GM12873 (cell line): ENCODE data around the gene PUS3.

Experiments used
- TF ChIP-seq, protein P1 (sequence below): IDR thresholded peaks from 2 replicates; pipeline ENCODE4 v1.5.1; 2012; ENCODE audit warnings: low read depth, mild to moderate bottlenecking, moderate library complexity, low read length, control low read depth; ENCODE audit not compliant: insufficient read depth; ENCODE audit errors: missing control alignments

PUS3 gene

DNA sequence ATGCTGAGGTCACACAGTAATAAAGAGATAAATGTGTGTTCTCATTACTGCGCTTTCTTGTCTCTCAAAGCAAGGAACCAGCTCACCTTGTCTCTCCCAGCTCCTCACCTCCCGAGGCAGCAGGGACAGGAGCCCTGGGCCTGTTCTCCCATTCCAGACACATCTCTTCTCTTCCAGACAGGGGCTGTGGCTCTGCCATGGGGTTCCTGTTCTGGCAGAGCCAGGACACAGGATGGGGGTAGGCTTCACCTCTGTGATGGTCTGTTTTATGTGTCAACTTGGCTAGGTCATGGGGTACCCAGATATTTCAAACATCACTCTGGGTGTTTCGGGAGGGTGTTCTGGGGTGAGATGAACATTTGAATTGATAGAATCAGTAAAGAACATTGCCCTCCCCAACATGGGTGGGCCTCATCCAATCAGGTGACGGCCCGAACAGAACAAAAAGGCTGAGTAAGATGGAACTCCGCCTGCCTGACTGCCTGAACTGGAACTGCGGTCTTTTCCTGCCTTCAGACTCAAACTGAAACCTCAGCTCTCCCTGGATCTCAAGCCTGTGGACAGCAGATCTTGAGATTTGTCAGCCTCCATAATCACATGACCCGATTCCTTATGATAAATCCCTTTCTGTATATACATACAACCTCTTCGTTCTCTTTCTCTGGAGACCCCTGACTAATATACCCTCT, 40.8 kb upstream of the PUS3 start:
- TF ChIP-seq, protein P1, sequence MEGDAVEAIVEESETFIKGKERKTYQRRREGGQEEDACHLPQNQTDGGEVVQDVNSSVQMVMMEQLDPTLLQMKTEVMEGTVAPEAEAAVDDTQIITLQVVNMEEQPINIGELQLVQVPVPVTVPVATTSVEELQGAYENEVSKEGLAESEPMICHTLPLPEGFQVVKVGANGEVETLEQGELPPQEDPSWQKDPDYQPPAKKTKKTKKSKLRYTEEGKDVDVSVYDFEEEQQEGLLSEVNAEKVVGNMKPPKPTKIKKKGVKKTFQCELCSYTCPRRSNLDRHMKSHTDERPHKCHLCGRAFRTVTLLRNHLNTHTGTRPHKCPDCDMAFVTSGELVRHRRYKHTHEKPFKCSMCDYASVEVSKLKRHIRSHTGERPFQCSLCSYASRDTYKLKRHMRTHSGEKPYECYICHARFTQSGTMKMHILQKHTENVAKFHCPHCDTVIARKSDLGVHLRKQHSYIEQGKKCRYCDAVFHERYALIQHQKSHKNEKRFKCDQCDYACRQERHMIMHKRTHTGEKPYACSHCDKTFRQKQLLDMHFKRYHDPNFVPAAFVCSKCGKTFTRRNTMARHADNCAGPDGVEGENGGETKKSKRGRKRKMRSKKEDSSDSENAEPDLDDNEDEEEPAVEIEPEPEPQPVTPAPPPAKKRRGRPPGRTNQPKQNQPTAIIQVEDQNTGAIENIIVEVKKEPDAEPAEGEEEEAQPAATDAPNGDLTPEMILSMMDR, result no peak

DNA sequence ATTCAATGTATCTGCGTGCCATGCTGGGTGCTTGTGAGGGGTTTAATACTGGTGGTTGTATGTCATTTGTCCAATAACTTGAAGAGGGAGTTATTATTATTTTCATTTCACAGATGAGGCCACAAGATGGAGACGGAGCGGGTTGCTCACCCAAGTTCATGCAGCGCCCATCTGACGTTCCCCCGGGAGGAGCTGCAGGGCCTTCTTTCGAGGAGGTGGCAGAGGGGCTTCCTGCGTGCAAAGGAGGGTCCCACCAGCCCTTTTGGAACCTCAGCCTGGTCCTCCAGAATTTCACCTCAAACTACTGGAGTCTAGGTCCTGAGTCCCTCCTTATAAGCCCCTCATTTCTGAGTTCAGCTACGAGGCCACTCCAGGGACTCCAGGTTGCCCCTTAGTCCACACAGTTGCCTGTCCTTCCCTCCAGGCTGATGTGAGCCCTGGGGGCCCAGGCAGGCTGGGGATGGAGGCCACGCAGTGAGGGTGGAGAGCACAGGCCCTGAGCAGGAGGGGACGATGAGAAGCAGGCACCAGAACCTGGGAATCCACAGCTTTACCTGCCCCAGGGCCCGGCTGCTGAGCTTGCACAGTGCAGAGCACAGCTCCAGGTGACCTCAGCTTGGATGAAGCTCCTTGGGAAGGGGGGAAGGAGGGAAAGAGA, 39.9 kb upstream of the PUS3 start:
- TF ChIP-seq, protein P1, result no peak

DNA sequence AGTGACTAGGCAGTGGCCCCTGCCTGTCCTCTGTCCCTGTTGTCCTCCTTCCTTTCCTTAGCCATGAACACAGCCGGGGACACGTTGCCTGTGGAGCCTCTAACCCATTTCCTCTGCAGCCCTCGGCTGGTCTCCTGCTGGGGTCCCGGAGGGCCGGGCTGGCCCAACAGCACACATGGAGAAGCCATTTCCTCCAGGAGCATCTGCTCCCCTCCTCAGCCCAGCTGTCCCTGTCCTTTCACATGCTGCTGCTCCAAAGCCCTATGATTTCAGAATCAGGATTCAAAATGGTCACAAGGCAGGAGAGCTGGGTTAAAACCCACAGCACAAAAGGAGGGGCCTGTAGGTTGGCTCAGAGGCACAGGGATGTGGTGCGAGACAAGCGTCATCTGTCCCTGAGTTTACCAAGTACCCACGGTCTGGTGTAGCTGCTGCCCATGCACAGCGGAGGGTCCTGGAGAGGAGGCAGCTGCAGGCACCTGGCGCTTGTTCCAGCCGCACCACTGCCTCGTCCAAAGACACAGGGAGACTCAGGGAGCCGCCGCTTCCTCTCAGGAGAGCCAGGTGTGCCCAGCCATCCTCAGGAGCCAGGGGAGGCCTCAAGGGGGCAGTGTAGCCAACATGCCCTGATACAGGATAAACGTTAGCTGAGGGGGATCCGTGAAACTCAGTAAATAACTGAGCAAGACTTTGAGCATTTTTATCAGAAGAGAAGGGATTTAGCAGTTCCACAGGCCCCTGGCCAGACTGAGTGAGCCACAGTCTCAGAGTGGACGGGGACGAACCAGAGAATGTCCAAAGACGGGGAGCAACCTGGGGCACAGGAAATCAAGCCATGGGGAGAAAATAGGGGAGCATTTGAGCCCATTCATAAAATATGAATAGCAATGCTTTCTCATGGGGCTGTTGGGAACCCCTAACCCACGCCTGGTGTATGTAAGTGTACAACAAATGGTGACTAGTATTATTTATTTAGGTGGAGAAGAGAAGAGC, 38.9 kb upstream of the PUS3 start:
- TF ChIP-seq, protein P1, result peak; percentile 85

DNA sequence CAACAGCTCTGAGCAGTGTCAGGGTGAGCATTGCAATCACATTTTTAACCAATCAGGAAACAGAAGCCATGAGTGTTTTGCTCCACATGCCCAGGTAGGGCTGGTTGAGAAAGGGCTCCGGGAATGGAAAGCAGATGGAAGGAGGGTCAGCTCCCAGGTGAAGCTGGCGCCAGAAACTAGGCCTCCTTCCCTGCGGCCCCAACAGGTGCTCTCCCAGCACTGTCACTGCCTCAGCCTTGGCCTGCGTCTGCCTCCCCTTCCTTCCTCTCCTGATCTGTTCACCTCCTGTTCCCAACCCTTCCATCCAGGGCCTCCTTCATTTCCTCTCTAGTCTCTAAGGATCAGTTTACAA, 38.2 kb upstream of the PUS3 start:
- TF ChIP-seq, protein P1, result no peak

DNA sequence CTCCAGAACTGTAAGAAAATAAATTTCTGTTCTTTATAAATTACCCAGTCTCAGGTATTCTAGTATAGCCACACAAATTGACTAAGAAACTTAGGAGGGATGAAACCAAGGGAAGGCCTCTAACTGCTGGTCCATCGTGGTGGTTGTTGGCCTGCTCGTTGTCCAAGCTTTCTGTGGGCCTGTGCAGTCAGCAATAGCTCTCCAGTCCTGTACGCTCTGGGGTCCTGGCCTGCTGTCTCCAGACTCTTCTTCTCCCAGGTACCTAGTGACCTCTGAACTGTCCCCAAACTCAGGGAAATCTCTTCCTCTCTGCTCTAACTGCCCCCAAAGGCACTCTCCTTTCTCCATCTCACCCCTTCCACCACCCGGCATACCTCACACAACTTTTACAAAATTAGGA, 37.1 kb upstream of the PUS3 start:
- TF ChIP-seq, protein P1, result no peak

DNA sequence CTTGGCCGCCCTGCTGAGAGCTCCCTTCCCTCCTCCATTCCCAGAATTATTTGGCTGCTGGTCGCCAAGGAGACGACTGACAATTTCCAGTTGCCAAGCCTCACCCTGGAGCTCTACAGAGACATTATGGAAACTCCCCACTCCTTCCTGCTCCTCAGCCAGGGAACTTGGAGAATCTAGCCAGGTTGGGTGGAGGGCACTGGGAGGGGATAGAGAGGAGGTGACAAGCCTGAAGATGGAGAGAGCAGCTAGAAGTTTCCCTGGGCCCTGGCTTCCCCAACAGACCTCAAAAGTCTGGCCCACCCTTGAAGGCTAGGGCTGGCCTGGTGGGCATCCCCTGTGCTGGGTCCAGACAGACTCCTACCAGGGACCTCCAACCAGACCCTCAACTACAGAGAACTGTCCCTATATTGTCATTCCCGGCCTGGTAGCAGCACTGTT, 36.1 kb upstream of the PUS3 start:
- TF ChIP-seq, protein P1, result no peak

DNA sequence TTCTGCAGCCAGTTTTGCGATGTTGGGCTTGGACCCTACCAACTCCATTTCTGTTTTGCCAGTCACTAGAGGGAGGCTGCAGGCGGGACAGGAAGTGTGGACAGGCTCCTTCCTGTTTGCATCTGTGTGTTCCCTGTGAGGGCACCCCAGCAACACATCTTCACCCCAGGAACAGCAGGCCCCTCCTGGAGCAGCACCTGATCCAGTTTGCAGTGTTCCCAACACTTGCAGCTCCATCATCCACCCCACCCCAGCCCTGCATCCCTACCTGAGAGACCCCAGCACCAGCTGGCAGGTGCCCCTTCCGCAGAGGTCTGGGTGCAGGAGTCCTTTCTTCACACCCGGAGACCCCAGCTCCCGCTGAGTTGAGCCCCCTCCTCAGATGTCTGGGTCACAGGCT, 35.4 kb upstream of the PUS3 start:
- TF ChIP-seq, protein P1, result no peak
